Measurements from ENCODE around the gene SLC12A8. TPM values are rescaled to one million over a fixed set of nuclear protein-coding genes. Genes with fewer than 3 reads are reported as not detected.

Gene SLC12A8
- total and polyA plus RNA-seq, 4 donors = 1.1 to 2.6 (median 1.4) TPM; not detected in 1

DNA sequence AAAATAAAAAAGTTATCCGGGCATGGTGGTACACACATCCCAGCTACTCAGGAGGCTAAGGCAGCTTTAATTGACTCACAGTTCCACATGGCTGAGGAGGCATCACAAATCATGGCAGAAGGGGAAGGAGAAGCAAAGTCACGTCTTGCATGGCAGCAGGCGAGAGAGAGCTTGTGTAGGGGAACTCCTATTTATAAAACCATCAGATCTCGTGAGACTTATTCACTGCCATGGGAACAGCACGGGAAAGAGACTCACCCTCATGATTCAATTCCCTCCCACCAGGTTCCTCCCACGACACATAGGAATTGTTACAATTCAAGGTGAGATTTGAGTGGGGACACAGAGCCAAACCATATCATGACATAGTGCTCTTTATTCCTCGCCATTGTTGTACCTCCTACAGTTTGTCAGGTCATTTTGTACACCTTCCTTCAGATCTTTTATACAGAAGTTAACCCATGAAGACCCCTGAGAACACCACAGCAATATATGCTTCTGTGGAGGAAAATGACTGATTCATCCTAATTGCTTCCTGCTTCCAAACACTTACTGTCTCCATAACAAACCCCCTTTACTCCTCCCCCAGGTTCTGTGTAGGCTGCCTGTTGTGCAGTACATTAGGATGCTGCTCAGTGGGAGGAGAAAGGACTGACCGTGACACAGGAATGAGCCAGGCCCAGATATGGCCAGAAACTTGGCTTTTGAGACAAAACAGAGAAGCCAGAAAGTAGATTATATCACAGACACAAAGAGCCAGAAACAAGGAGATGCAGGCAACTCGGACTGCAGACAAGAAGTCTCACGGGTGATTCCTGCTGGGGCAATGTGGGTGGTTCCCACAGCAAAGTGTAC lies 88.9 kb downstream of the SLC12A8 start:
- no peaks in the 10 kb centered on the region for H3K4me1 ChIP-seq (ENCODE audit: control insufficient read depth in 1 of 2, insufficient read depth in 2 of 2, low read length in 2 of 2)
- H3K36me3 ChIP-seq (ENCODE audit: control insufficient read depth in 1 of 2, insufficient read depth in 2 of 2, low read length in 1 of 2) = no peaks in the 10 kb centered on the region
- H3K4me3 ChIP-seq (ENCODE audit: low read length in 2 of 2) = no peak overlapping the region
- H3K27me3 ChIP-seq (ENCODE audit: control insufficient read depth in 1 of 2, insufficient read depth in 2 of 2, low read length in 1 of 2) = no peaks in the 10 kb centered on the region
- no peak overlapping the region for H3K27ac ChIP-seq (ENCODE audit: low read depth in 1 of 2, low read length in 2 of 2)
- WGBS, 2 donors = 91% methylated on average over 10 of the region's 10 CpGs
- no peak for ATAC-seq (ENCODE audit: low FRiP score)
- intact Hi-C loops (cut with DNase I) = no loop called here
- no peak for DNase-seq
- no peaks in the 10 kb centered on the region for H3K9me3 ChIP-seq (ENCODE audit: control insufficient read depth, low read length)

DNA sequence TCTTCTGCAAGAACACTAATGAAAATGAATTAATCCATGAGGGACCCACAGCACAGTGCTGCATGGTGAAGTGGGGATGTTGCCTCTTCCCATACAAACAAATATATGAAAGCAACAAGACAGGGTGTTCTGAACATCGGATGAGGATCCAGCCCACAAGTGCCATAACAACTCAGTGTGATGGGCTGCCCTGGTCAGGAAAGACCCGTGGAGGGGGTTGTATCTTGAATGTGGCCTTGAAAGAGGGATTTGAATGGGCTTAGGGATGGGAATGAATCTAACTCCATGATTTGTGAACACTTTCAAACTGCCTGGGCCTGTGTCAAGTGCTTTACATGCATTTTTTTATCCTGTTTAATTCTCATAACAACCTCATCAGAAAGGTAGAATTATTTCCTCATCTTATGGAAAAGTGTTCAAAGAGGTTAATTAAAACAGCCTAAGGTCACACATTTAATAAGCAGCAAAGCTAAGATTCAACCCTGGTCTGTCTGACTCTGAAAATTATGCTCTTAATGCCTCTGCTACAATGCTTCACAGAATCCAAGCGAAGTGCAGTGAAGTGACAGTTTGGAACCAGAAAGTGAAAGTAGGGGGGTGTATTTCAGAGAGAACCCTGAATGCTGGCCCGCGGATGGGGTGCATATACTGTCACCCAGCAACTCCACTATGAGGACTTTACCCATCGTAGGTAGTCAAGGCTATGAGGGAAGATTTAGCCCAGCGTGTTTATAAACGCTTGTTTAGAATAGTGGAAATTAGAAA lies 91.1 kb downstream of the SLC12A8 start:
- H3K4me1 ChIP-seq (ENCODE audit: control insufficient read depth in 1 of 2, insufficient read depth in 2 of 2, low read length in 2 of 2) = no peaks in the 10 kb centered on the region
- H3K27ac ChIP-seq (ENCODE audit: low read depth in 1 of 2, low read length in 2 of 2) = peak overlapping the region in 1 of 2 donors; percentile 81
- H3K36me3 ChIP-seq (ENCODE audit: control insufficient read depth in 1 of 2, insufficient read depth in 2 of 2, low read length in 1 of 2) = no peaks in the 10 kb centered on the region
- no peaks in the 10 kb centered on the region for H3K27me3 ChIP-seq (ENCODE audit: control insufficient read depth in 1 of 2, insufficient read depth in 2 of 2, low read length in 1 of 2)
- no peak for ATAC-seq (ENCODE audit: low FRiP score)
- no peak for DNase-seq
- no peak overlapping the region for H3K4me3 ChIP-seq (ENCODE audit: low read length in 2 of 2)
- intact Hi-C loops (cut with DNase I) = no loop called here
- no peaks in the 10 kb centered on the region for H3K9me3 ChIP-seq (ENCODE audit: control insufficient read depth, low read length)
- 88 to 91% methylated on average over 8 of the region's 8 CpGs for WGBS, 2 donors

DNA sequence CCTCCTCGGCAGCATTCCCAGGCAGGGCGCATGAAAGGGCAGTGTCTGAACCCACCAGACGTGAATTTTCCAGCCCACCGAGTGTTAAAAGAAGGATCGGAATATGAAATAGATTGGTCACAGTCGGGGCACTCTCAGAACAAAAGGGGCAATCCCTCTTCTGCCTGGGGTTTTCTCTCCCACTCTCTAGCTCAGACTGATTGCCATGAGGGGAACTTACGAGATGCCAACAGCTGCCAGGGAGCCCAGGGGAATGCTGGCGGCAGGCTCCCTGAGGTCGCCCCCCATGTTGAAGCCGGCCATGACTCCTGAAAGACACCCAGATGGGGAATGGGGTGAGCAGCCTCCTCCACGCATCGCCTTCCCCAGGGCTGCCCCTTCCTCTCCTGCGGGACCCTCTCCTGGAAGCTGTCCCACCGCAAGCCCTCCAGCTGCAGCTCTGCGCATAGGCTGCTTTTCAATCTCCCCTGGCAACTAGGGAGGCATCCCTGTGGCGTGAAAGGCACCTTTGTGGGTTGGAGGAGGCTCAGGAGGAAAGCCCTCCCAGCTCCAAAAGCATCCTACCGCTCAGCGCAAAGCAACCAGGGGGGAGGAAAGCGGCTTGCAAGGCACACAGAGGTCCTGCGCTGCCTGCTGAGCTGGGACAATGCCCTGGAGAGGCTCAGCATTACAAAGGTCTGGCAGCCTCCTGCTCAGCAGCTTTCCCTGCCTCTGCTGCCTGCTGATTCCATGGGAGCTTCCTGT lies 92.0 kb downstream of the SLC12A8 start:
- H3K4me1 ChIP-seq (ENCODE audit: control insufficient read depth in 1 of 2, insufficient read depth in 2 of 2, low read length in 2 of 2) = no peaks in the 10 kb centered on the region
- H3K4me3 ChIP-seq (ENCODE audit: low read length in 2 of 2) = no peak overlapping the region
- intact Hi-C loops (cut with DNase I) = no loop called here
- peak overlapping the region in 1 of 2 donors; percentile 81 for H3K27ac ChIP-seq (ENCODE audit: low read depth in 1 of 2, low read length in 2 of 2)
- no peaks in the 10 kb centered on the region for H3K27me3 ChIP-seq (ENCODE audit: control insufficient read depth in 1 of 2, insufficient read depth in 2 of 2, low read length in 1 of 2)
- 27 to 45% methylated on average over 20 of the region's 20 CpGs for WGBS, 2 donors
- H3K9me3 ChIP-seq (ENCODE audit: control insufficient read depth, low read length) = no peaks in the 10 kb centered on the region
- no peaks in the 10 kb centered on the region for H3K36me3 ChIP-seq (ENCODE audit: control insufficient read depth in 1 of 2, insufficient read depth in 2 of 2, low read length in 1 of 2)
- DNase-seq (no peak), ATAC-seq (ENCODE audit: low FRiP score) (peak; percentile 43)

DNA sequence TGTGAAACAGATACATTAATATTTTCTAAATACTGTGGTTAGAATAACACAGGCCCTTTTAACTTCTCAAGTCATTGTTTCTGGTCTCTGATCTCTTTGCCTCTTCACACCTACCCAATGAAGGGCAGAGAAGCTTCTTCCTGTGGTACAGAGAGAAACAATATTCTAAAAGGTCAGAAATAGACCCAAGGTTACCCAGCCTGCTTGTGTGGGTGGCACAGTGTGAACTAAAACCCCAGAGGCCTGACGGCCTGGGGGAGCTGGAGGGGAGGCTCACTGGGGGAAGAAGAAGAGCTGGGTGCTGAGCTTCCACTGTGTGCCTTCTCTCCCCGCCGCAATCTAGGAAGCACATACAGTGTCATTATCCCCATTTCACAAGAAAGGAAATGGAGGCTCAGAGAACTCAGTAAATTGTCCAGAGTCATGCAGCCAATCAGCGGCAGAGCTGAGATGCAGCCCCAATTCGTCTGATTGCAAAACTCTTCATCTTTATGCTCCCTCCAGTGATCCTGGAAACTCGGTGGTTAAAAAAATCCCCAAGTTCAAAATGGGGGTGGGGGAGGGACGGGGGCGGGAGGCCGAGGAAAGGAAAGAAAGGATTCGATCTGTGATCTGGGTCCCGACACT lies 92.7 kb downstream of the SLC12A8 start:
- H3K36me3 ChIP-seq (ENCODE audit: control insufficient read depth in 1 of 2, insufficient read depth in 2 of 2, low read length in 1 of 2) = no peaks in the 10 kb centered on the region
- H3K9me3 ChIP-seq (ENCODE audit: control insufficient read depth, low read length) = no peaks in the 10 kb centered on the region
- H3K4me1 ChIP-seq (ENCODE audit: control insufficient read depth in 1 of 2, insufficient read depth in 2 of 2, low read length in 2 of 2) = no peaks in the 10 kb centered on the region
- no peak overlapping the region for H3K4me3 ChIP-seq (ENCODE audit: low read length in 2 of 2)
- DNase-seq (no peak), ATAC-seq (ENCODE audit: low FRiP score) (no peak)
- 63 to 68% methylated on average over 11 of the region's 11 CpGs for WGBS, 2 donors
- intact Hi-C loops (cut with DNase I) = no loop called here
- peak overlapping the region in 1 of 2 donors; percentile 79 for H3K27ac ChIP-seq (ENCODE audit: low read depth in 1 of 2, low read length in 2 of 2)
- H3K27me3 ChIP-seq (ENCODE audit: control insufficient read depth in 1 of 2, insufficient read depth in 2 of 2, low read length in 1 of 2) = no peaks in the 10 kb centered on the region

DNA sequence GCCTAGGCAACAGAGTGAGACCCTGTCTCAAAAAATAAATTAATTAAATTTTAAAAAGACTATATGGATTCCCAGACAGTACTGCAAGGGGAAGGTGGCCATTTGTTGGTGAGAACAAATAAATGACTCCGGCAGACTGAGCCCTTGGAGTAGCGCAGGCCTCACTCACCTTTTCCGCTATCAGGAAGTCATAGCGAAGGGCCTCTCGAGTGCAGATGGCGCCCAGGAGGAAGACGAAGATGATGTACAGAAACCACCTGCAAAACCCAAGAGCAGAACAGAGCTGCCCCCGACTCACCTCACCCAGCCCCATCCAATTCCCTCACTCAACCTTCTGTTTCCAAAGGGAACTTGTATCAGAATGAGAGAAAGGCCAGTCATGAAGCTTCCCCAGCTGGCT lies 93.9 kb downstream of the SLC12A8 start:
- intact Hi-C loops (cut with DNase I) = no loop called here
- no peak for DNase-seq
- Histone ChIP-seq H3K9me3 (ENCODE audit: control insufficient read depth, low read length) (no peaks in the 10 kb centered on the region), H3K36me3 (ENCODE audit: control insufficient read depth in 1 of 2, insufficient read depth in 2 of 2, low read length in 1 of 2) (no peaks in the 10 kb centered on the region), H3K4me1 (ENCODE audit: control insufficient read depth in 1 of 2, insufficient read depth in 2 of 2, low read length in 2 of 2) (no peaks in the 10 kb centered on the region), H3K27me3 (ENCODE audit: control insufficient read depth in 1 of 2, insufficient read depth in 2 of 2, low read length in 1 of 2) (no peaks in the 10 kb centered on the region), H3K27ac (ENCODE audit: low read depth in 1 of 2, low read length in 2 of 2) (no peak overlapping the region), H3K4me3 (ENCODE audit: low read length in 2 of 2) (no peak overlapping the region)
- no peak for ATAC-seq (ENCODE audit: low FRiP score)
- 97 to 98% methylated on average over 8 of the region's 8 CpGs for WGBS, 2 donors

DNA sequence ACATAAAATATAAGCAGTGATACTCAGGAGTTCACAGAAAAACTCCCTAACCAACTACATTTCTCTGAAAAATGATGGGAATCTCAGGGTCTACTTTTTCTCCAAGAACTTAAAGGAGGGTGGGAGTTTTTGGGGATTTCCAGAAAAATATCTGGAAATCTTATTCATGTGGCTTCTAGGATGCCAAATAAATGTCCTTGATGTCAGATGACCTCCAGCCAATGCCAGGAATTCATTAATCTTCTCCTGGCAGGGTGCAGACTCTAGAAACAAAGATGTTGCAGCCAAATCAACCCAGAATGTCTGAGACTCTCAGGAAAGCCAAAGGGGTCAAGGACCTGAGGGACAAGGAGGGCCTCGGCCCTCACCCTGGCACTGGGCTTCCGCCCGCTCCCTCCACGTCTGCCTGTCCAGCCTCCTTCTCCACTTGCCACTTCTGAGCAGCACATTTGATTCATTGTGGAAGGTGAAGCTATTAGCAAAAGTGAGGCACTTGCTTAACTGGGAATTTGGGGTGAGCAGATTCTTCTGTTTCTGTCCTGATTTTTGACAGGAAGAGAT lies 94.8 kb downstream of the SLC12A8 start:
- Histone ChIP-seq H3K4me1 (ENCODE audit: control insufficient read depth in 1 of 2, insufficient read depth in 2 of 2, low read length in 2 of 2) (no peaks in the 10 kb centered on the region), H3K27me3 (ENCODE audit: control insufficient read depth in 1 of 2, insufficient read depth in 2 of 2, low read length in 1 of 2) (no peaks in the 10 kb centered on the region), H3K27ac (ENCODE audit: low read depth in 1 of 2, low read length in 2 of 2) (no peak overlapping the region), H3K9me3 (ENCODE audit: control insufficient read depth, low read length) (no peaks in the 10 kb centered on the region), H3K36me3 (ENCODE audit: control insufficient read depth in 1 of 2, insufficient read depth in 2 of 2, low read length in 1 of 2) (no peaks in the 10 kb centered on the region), H3K4me3 (ENCODE audit: low read length in 2 of 2) (no peak overlapping the region)
- ATAC-seq (ENCODE audit: low FRiP score) = no peak
- intact Hi-C loops (cut with DNase I) = no loop called here
- 53 to 58% methylated on average over 4 of the region's 4 CpGs for WGBS, 2 donors
- no peak for DNase-seq

DNA sequence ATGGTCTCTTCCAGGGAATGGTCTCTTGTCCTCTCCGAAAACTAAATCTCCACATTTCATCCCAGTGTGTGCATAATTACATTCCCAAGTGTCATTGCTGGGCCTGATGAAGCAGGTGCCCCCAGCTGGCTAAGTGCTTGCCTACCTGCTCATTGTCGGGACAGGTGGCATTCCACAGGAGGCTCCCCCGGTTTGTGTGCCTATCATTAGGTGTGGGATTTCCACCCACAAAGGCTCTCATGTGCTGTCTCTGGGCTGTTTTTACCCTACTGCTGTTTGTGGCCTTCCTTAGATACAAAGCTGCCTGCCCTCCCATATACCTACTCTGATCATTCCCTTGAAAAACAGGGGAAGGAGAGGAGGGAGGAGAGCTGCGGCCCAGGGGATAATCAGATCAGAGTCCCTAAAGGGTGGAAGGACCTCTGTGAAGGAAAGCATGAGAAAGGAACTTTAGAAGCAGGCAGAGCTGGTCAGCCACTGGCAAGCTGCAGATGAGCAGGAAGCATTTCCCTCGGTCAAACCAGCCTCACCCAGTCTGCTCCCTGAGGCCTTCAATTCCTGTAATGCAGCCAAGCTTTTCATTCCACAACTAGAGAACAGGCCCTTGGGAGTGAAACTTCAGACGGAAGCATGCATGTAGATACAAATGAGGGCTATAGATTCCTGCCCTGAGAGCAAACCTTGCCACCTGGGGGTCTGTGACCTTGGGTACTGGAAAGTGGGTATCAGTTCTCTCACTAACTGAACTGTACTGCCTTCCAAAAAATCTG lies 96.1 kb downstream of the SLC12A8 start:
- WGBS, 2 donors = 55 to 60% methylated on average over 6 of the region's 6 CpGs
- ATAC-seq (ENCODE audit: low FRiP score) = peak; percentile 47
- intact Hi-C loops (cut with DNase I) = no loop called here
- Histone ChIP-seq H3K27ac (ENCODE audit: low read depth in 1 of 2, low read length in 2 of 2) (peak overlapping the region in 1 of 2 donors; percentile 29), H3K4me1 (ENCODE audit: control insufficient read depth in 1 of 2, insufficient read depth in 2 of 2, low read length in 2 of 2) (no peaks in the 10 kb centered on the region), H3K27me3 (ENCODE audit: control insufficient read depth in 1 of 2, insufficient read depth in 2 of 2, low read length in 1 of 2) (no peaks in the 10 kb centered on the region), H3K36me3 (ENCODE audit: control insufficient read depth in 1 of 2, insufficient read depth in 2 of 2, low read length in 1 of 2) (no peaks in the 10 kb centered on the region), H3K4me3 (ENCODE audit: low read length in 2 of 2) (no peak overlapping the region), H3K9me3 (ENCODE audit: control insufficient read depth, low read length) (no peaks in the 10 kb centered on the region)
- no peak for DNase-seq
